CD4-positive, alpha-beta T cell treated with Interleukin-6 at 100 ng/mL for 8 hours (primary cell): Measurements from ENCODE around the gene CST11.

ENCODE experiments used
- DNase-seq: peaks from one replicate; pipeline ENCODE4 v3.0.0-alpha.2; 2020; ENCODE audit warnings: mixed read lengths, low spot score

Gene CST11

GRCh38 chr20:23419995-23420901 is 32.4 kb downstream of the CST11 start:
- peak; percentile 21 for DNase-seq

GRCh38 chr20:23419657-23419994 is 33.0 kb downstream of the CST11 start:
- DNase-seq, result no peak

GRCh38 chr20:23417861-23418260 is 34.8 kb downstream of the CST11 start:
- no peak for DNase-seq

- DNase-seq, result peak; percentile 14
These were observed 36.6 kb downstream of the CST11 start for GRCh38 chr20:23415959-23416583.

- DNase-seq, result no peak
These were observed 37.1 kb downstream of the CST11 start for GRCh38 chr20:23415555-23415954.

- DNase-seq, result no peak
These were observed 38.0 kb downstream of the CST11 start for GRCh38 chr20:23414526-23415188.

GRCh38 chr20:23413862-23414422 is 38.7 kb downstream of the CST11 start:
- no peak for DNase-seq

GRCh38 chr20:23412026-23412425 is 40.6 kb downstream of the CST11 start:
- no peak for DNase-seq

- DNase-seq, result no peak
These were observed 41.6 kb downstream of the CST11 start for GRCh38 chr20:23410916-23411695.

- DNase-seq, result no peak
These were observed 42.9 kb downstream of the CST11 start for GRCh38 chr20:23409800-23410199.

GRCh38 chr20:23408957-23409356 is 43.7 kb downstream of the CST11 start:
- no peak for DNase-seq

GRCh38 chr20:23407781-23408464 is 44.8 kb downstream of the CST11 start:
- DNase-seq, result no peak

GRCh38 chr20:23406880-23407279 is 45.8 kb downstream of the CST11 start:
- DNase-seq, result no peak

GRCh38 chr20:23404196-23404595 is 48.5 kb downstream of the CST11 start:
- no peak for DNase-seq

- DNase-seq, result no peak
These were observed 48.9 kb downstream of the CST11 start for GRCh38 chr20:23403751-23404150.

- no peak for DNase-seq
These were observed 51.6 kb downstream of the CST11 start for GRCh38 chr20:23401051-23401450.
